Mesenteric fat pad (tissue), 1 donor: Measurements from ENCODE around the gene KRT17. TPM values are rescaled to one million over a fixed set of nuclear protein-coding genes. Genes with fewer than 3 reads are reported as not detected.
"Not testable (repeated sequence)": the region's sequence is repeated elsewhere in the genome, so short reads cannot be mapped to it uniquely, and the experiment has no call there.

ENCODE experiments used
- DNase-seq: peaks from one replicate; pipeline ENCODE4 v3.0.0-alpha.2; 2020; ENCODE audit warnings: low spot score
- total RNA-seq: library from RNA; stranded (reverse); fragmentation: NEBNext Ultra II Directional; extraction: Animal tissue kit (Norgen Biotek cat#: 25700); gene quantifications from one replicate; pipeline ENCODE4 v1.2.1, GENCODE V29; 2021
- donor health status: DM: yes; HTN: yes; CAD: no.

KRT17 gene
- total RNA-seq, 1 donor from 2014 or later: not detected

- DNase-seq: peak; percentile 78
These were observed 2.9 kb downstream of the KRT17 start for GRCh38 chr17:41621435-41621817.

DNA sequence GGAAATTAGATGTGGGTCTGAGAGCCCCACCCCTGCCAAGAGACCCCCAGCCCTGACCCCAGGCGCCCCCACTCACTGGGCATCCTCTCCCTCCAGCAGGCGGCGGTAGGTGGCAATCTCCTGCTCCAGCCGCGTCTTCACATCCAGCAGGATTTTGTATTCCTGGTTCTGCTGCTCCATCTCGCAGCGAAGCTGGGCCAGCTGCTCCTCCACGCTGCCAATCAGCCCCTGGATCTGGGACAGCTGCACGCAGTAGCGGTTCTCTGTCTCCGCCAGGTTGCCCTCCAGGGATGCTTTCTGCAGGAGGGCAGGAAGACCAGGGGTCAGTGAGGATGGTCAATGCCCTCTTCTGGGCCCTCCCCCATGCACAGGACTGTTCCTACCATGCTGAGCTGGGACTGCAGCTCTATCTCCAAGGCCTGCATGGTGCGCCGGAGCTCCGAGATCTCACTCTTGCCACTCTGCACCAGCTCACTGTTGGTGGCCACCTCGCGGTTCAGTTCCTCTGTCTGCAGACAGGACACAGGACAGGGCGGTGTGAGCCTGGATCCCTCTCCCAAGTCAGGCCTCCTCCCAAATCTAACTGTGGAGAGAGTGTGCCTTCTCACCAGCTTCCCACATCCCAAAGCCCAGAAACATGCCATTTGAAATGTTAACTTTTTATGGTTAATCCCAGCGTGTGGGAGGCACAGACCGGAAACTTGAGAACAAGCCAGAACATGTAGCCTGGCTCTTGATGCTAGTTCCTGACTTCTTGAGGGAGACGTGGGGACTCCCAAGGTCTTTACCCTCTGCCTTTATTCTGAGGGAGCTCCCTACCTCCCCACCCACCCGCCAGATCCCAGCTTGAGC is 3.6 kb downstream of the KRT17 start:
- peak; percentile 60 for DNase-seq

DNA sequence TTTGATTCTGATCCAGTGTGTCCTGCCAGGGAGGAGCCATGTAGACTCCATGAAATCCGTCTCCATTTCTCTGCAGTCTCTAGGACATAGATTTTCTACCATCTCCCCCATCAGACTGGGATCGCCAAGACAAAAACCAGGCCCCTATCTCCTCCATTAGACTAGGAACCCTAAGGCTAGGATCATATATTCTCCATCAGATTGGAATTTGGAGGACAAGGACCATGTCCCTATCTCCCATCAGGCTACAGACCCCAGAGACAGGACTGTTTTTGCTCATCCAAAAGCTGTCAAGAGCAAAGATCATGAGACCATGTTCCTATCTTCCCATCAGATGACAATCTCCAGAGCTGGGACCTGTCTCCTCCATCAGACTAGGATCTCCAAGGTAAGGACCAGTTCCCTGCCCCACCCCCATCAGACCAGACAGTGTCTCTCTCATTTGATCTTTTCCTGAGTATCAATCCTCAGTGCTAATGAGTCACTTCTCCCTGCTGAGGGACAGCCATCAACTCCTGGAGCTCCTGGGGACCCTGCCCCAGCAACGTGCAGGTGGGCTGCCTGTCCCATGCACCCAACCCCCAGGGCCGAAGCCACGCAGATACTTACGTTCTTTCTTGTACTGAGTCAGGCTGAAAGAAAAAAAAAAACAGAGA is 4.3 kb downstream of the KRT17 start:
- DNase-seq: not testable (repeated sequence)

GRCh38 chr17:41619036-41619926 is 5.1 kb downstream of the KRT17 start:
- no peak for DNase-seq

DNA sequence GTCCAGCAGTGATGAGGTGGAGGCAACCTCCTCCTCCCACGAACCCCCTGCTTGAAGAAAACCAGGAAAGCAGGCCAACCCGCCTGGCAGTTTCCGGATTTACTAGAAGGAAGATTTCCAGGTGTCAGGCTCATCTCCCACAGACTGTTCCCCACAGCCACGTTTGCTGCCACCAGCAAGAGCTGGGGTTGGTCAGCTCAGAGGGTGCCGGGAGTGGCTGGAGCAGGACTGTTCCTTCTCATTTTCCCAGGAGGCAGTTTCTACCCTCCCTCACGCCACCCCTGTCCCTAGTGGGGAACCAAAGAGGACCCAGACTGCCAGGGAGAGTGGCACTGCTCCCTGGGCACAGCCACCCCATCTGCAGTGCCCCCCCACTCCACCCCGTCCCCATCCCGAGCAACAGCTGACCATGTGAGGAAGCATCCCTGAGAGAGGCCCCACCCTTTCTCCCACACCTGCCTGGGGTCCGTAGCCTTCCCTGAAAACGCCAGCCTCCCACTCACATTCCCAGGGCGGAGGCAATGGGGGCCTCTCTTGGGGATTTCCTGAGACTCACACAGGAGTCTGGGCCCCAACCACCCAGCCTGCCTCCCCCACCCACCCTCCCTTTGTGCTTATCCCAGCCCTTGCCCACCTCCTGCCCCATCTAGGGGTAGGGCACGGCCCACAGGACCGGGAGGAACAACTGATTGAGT is 5.9 kb downstream of the KRT17 start:
- no peak for DNase-seq

- DNase-seq: no peak
These were observed 6.7 kb downstream of the KRT17 start for GRCh38 chr17:41617698-41618097.

- DNase-seq: no peak
These were observed 7.2 kb downstream of the KRT17 start for GRCh38 chr17:41617136-41617535.

- DNase-seq: not testable (repeated sequence)
These were observed 7.9 kb downstream of the KRT17 start for GRCh38 chr17:41616486-41616885.

DNA sequence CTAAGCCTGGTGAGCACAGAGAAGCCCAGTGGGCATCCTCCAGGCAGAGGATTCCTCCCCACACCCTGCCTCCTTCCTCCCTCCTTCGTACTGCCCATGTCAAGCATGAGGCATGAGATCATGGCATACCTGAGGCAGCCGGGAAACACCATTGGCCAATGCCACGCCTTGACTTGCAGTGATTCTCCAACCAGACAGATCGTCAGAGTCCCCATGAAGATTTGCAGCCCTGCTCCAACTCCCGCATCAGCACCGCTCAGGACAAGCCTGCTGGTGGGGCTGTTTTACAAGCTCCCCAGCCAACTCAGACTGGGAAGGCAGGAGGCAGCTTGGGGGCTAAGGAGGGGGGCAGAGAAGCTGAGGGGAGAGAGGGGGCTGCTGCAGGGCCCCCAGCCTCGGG is 8.9 kb downstream of the KRT17 start:
- DNase-seq: no peak

DNA sequence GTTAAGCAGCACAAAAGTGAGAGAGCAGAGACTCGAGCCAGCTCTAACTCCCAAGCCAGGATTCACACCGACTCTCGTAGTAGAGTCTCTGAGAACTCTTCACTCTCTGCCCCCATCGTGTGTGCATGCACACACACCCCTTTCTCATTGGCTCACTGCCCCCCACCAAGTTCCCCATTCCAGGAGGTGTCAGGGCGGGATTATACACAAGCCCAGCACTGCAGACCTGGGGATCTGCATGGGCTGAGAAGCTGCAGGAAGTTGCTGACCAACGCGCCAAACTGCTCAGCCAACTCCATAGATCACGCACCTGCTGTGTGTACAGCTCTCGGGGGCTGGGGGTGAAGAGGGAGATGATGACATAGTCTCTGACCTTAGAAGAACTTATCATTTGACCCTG is 9.6 kb downstream of the KRT17 start:
- DNase-seq: not testable (repeated sequence)

- DNase-seq: no peak
These were observed 10.3 kb downstream of the KRT17 start for GRCh38 chr17:41614098-41614497.

DNA sequence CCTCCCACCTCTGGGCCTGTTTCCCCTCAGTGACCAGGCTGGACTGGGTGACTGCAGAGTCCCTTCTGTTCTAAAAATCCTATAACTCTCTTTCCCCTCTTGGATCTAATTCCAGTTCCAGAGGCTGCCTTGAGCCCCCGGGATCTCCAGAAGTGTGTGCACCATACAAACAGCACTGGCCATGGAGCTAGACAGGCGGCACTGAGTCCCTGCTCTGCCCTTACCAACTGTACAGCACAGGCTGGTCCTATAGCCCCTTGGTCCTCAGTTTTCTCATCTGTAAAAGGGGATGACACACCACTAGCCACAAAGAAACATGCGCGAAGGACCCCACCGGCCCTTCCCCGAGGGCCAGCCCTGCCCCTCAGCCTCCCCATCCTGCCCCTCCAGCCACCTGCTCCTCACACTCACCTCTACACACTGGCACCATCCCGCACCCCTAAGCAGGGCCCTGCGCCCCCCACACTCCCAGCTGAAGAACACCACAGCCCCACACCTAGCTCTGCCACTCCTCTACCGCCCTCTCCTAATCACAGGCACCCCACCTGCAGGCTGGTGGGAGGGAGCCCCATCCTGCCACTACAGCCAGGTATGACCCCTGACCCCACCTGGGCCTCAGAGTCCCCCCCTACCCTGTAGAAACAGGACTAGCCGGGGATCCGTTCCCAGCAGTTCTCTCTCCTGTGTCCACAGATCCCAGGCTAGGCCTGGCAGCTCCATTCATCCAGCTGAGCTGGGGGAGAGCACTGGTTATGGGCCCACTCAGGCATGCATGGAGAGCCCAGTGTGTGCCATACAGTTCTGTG is 10.9 kb downstream of the KRT17 start:
- no peak for DNase-seq

GRCh38 chr17:41612376-41613160 is 11.8 kb downstream of the KRT17 start, which contains the start of gene KRT16:
KRT16 (minus strand) TSS chr17:41612767; CDS start chr17:41612688, 79 bp downstream.
- not testable (repeated sequence) for DNase-seq

GRCh38 chr17:41610965-41611640 is 13.3 kb downstream of the KRT17 start:
- no peak for DNase-seq

DNA sequence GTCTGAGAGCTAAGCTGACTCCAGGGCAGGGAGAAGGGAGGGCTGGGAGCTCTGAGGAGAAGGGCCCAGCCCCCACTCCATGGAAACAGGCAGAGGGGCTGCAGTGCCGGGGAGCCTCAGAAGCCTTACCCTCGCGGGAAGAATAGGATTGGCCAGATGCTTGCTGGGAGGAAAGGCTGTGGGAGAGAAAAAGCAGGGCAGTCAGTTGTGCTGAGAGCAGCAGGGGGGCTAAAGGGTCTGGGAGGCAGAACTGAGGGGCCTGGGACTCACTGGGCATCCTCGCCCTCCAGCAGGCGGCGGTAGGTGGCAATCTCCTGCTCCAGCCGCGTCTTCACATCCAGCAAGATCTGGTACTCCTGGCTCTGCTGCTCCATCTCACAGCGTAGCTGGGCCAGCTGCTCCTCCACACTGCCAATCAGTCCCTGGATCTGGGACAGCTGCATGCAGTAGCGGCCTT is 14.3 kb downstream of the KRT17 start:
- not testable (repeated sequence) for DNase-seq

GRCh38 chr17:41606930-41607329 is 17.4 kb downstream of the KRT17 start:
- DNase-seq: not testable (repeated sequence)

GRCh38 chr17:41602524-41602923 is 21.9 kb downstream of the KRT17 start:
- no peak for DNase-seq

- DNase-seq: no peak
These were observed 24.1 kb downstream of the KRT17 start for GRCh38 chr17:41600318-41600717.

GRCh38 chr17:41599680-41600079 is 24.7 kb downstream of the KRT17 start:
- no peak for DNase-seq
